Measurements from ENCODE around the gene ADH6.

ADH6 gene

GRCh38 chr4:99157478-99157935 is 61.5 kb downstream of the ADH6 start:
- H3K27ac ChIP-seq (ENCODE audit: low read length), result no peak overlapping the region
- H3F3A ChIP-seq (ENCODE audit: insufficient read depth, low read length), result no peaks in the 10 kb centered on the region
- H3K9ac ChIP-seq (ENCODE audit: low read length), result no peak overlapping the region
- H3K79me2 ChIP-seq (ENCODE audit: low read length), result no peaks in the 10 kb centered on the region
- H3K9me3 ChIP-seq (replicated peaks; ENCODE audit: insufficient read depth, low read length), result no peaks in the 10 kb centered on the region
- H3K27me3 ChIP-seq (replicated peaks; ENCODE audit: insufficient read depth, low read length), result no peaks in the 10 kb centered on the region
- no peaks in the 10 kb centered on the region for H4K20me1 ChIP-seq (ENCODE audit: insufficient read depth, low read length)
- H3K4me1 ChIP-seq (ENCODE audit: low read length), result no peaks in the 10 kb centered on the region
- TF ChIP-seq EZH2 (optimal IDR thresholded peaks at IDR 0.05; ENCODE audit: low read depth, low read length) (no peak), EZH2phosphoT487 (IDR thresholded peaks at IDR 0.05; ENCODE audit: low read length) (no peak), CTCF (IDR thresholded peaks at IDR 0.05; ENCODE audit: low read length) (no peak)
- no peak for DNase-seq
- no peak overlapping the region for H3K4me2 ChIP-seq (ENCODE audit: low read depth, low read length)
- no peak overlapping the region for H3K4me3 ChIP-seq (ENCODE audit: low read length)
- H2AFZ ChIP-seq (ENCODE audit: low read length), result no peak overlapping the region
- no peaks in the 10 kb centered on the region for H3K36me3 ChIP-seq (replicated peaks; ENCODE audit: insufficient read depth, low read length)
- H3K9me2 ChIP-seq (replicated peaks; ENCODE audit: insufficient read depth, low read length), result no peaks in the 10 kb centered on the region

- Histone ChIP-seq H3K27me3 (replicated peaks; ENCODE audit: insufficient read depth, low read length) (no peaks in the 10 kb centered on the region), H2AFZ (ENCODE audit: low read length) (no peak overlapping the region), H3K27ac (ENCODE audit: low read length) (no peak overlapping the region), H4K20me1 (ENCODE audit: insufficient read depth, low read length) (no peaks in the 10 kb centered on the region), H3K9me3 (replicated peaks; ENCODE audit: insufficient read depth, low read length) (no peaks in the 10 kb centered on the region), H3K4me1 (ENCODE audit: low read length) (no peaks in the 10 kb centered on the region), H3K9me2 (replicated peaks; ENCODE audit: insufficient read depth, low read length) (no peaks in the 10 kb centered on the region), H3K36me3 (replicated peaks; ENCODE audit: insufficient read depth, low read length) (no peaks in the 10 kb centered on the region), H3K79me2 (ENCODE audit: low read length) (no peaks in the 10 kb centered on the region), H3K9ac (ENCODE audit: low read length) (no peak overlapping the region), H3K4me2 (ENCODE audit: low read depth, low read length) (no peak overlapping the region), H3F3A (ENCODE audit: insufficient read depth, low read length) (no peaks in the 10 kb centered on the region), H3K4me3 (ENCODE audit: low read length) (no peak overlapping the region)
- DNase-seq, result no peak
- TF ChIP-seq EZH2phosphoT487 (IDR thresholded peaks at IDR 0.05; ENCODE audit: low read length) (no peak), CTCF (IDR thresholded peaks at IDR 0.05; ENCODE audit: low read length) (no peak), EZH2 (optimal IDR thresholded peaks at IDR 0.05; ENCODE audit: low read depth, low read length) (no peak)
Measured at GRCh38 chr4:99156992-99157391, 62.1 kb downstream of the ADH6 start.

GRCh38 chr4:99154658-99155342 is 64.2 kb downstream of the ADH6 start:
- H3K79me2 ChIP-seq (ENCODE audit: low read length), result no peaks in the 10 kb centered on the region
- no peak overlapping the region for H2AFZ ChIP-seq (ENCODE audit: low read length)
- DNase-seq, result no peak
- no peaks in the 10 kb centered on the region for H3K4me1 ChIP-seq (ENCODE audit: low read length)
- no peaks in the 10 kb centered on the region for H4K20me1 ChIP-seq (ENCODE audit: insufficient read depth, low read length)
- TF ChIP-seq EZH2 (optimal IDR thresholded peaks at IDR 0.05; ENCODE audit: low read depth, low read length) (no peak), CTCF (IDR thresholded peaks at IDR 0.05; ENCODE audit: low read length) (no peak), EZH2phosphoT487 (IDR thresholded peaks at IDR 0.05; ENCODE audit: low read length) (no peak)
- H3K27ac ChIP-seq (ENCODE audit: low read length), result no peak overlapping the region
- H3F3A ChIP-seq (ENCODE audit: insufficient read depth, low read length), result no peaks in the 10 kb centered on the region
- no peaks in the 10 kb centered on the region for H3K27me3 ChIP-seq (replicated peaks; ENCODE audit: insufficient read depth, low read length)
- H3K9me3 ChIP-seq (replicated peaks; ENCODE audit: insufficient read depth, low read length), result 0 out of 2 replicates have a peak, but pooled peaks cover 2% of the 10 kb centered on the region
- H3K4me2 ChIP-seq (ENCODE audit: low read depth, low read length), result no peak overlapping the region
- no peak overlapping the region for H3K9ac ChIP-seq (ENCODE audit: low read length)
- H3K4me3 ChIP-seq (ENCODE audit: low read length), result no peak overlapping the region
- no peaks in the 10 kb centered on the region for H3K36me3 ChIP-seq (replicated peaks; ENCODE audit: insufficient read depth, low read length)
- no peaks in the 10 kb centered on the region for H3K9me2 ChIP-seq (replicated peaks; ENCODE audit: insufficient read depth, low read length)
